NCI-H345 treated with DMSO at 0.1 percent for 48 hours (cell line): ENCODE data around the gene CFAP410.
A peak's percentile ranks its signal among the peaks of the same experiment; 100 is the strongest.

Source experiments
- DNase-seq: peaks from one replicate; lab custom pipeline; 2025; ENCODE audit not compliant: unreplicated experiment; lab: John Stamatoyannopoulos, UW

CFAP410 gene

DNA sequence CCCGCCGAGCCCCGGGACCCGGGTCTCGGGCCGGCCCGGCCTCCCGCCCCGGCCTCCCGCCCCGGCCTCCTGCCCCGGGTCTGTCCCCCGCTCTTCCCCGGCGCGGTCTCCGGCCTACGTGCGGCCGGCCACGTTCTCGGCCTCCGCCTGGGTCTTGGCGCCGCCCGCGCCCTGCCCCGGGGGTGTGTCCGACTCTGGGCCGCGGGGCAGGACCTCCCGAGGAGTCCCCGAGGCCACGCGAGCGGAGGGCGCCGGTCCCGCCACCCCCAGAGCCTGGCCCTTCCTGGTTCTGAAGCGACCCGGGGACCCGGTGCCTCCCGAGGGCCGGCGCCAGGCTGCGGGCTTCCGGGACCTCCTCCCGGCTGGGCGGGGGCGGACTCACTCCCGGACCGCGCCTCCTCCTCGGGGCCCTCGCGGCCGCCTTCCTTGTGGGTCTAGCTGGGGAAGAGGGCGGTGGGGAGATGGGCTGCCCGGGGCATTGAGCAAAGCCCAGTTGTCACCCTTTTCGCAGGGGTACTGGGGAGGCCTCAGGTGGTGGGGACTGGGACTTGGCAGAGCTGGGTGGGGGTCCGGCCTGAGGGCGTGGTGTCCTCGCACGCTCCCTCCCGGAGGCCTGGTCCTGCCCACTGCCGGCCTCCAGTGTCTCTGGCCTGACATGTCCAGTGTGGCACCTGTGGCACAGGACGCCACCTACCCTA is 38.8 kb downstream of the CFAP410 start:
- no peak for DNase-seq

DNA sequence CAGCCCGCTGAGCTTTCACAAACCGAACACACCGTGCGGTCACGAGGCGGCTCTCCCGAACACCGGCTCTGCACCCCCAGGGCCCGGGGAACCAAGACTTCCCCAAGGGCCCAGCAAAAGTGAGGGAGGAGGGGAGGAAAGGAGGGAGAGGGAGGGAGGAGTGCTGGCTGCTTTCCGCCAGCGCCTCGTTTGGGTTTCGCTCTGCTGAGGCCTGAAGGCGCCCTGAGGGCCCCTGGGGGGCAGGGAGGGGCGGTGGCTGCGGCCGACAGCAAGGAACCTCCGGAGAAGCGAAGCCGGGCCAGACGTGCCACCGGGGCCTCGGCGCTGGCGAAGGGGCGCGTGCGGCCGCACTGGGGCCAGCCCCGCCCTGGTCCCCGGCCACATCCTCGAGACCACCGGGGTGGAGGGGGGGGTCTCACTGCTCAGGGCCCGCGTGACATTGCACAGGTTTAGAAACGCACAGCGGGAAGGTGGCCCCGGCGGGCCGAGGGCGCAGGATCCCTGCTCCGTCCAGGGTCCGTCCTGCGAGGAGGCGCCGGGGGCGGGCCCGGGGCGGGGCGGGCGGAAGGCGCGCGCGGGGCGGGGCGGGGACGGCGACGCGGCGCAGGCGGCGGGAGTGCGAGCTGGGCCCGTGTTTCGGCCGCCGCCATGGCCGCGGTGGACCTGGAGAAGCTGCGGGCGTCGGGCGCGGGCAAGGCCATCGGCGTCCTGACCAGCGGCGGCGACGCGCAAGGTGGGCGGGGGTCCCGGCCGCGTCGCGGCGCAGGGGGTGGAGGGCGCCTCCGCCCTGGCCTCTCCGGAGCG is 39.5 kb downstream of the CFAP410 start, which contains the start of gene PFKL:
PFKL (plus strand) TSS at position 596 of the 804 bp plus-strand sequence; CDS start at position 649, 53 bp downstream.
- peak; percentile 29 for DNase-seq

DNA sequence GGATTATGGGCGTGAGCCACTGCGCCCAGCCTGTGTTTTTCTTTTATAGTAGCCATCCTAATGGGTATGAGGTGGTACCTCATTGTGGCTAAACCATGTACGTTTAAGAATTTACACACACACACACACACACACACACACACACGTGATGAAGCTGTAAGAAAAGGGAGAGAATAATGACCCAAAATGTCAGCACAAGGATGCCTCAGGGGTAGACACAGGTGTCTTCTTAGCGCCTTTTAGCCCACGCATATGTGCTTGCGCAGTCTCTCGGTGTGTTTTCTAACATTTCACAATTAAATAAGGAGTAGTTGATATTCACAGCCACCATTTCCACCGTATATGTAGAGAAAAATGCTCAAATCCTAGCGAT is 40.1 kb downstream of the CFAP410 start:
- no peak for DNase-seq

DNA sequence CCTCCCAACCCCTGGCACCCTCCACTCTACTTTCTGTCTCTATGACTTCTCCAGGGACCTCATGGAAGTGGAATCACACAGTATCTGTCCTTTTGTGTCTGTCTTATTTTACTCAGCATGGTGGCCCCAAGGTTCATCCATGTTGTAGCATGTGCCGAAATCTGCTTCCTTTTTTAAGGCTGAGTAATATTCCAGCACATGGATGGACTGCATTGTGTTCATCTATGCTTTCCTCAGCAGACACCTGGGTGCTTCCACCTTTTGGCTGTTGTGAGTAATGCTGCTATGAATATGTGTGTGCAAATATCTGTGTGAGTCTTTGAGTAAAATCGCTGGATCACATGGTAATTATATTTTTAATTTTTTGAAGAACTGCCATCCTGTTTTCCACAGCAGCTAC is 40.9 kb downstream of the CFAP410 start:
- no peak for DNase-seq

DNA sequence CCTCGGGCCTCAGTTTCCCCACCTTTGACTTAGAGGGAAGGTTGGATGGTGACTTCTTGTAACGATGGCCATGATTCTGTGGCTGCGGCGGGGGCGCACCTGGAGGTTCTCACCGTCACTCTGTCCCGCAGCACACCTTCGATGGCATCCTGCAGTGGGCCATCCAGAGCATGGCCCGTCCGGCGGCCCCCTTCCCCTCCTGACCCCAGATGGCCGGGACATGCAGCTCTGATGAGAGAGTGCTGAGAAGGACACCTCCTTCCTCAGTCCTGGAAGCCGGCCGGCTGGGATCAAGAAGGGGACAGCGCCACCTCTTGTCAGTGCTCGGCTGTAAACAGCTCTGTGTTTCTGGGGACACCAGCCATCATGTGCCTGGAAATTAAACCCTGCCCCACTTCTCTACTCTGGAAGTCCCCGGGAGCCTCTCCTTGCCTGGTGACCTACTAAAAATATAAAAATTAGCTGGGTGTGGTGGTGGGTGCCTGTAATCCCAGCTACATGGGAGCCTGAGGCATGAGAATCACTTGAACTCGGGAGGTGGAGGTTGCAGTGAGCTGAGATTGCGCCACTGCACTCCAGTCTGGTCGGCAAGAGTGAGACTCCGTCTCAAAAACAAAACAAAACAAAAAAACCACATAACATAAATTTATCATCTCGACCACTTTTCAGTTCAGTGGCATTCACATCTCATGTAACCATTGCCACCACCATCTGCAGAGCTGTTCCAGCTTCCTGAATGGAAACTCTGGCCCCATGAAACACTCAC is 41.5 kb downstream of the CFAP410 start:
- peak; percentile 89 for DNase-seq

DNA sequence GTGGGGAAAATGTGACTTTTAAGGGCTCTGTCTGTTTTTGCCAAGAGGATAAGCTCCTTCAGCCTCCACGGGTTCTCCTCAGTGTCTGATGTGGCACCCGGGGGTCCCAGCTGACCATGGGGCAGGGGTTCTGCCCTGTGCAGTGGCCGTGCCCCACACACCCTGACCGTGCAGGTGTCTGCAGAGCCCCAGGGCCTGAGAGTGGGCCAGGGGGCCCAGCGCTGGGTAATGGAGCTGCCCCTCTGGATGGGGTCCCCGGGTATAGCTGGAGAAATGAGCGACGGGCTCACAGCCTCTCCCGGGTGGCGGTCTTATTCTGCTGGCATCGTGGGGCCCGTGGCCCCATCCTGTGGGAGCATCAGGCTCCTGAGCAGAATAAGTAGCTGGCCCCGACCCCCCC is 42.3 kb downstream of the CFAP410 start:
- DNase-seq, result no peak

DNA sequence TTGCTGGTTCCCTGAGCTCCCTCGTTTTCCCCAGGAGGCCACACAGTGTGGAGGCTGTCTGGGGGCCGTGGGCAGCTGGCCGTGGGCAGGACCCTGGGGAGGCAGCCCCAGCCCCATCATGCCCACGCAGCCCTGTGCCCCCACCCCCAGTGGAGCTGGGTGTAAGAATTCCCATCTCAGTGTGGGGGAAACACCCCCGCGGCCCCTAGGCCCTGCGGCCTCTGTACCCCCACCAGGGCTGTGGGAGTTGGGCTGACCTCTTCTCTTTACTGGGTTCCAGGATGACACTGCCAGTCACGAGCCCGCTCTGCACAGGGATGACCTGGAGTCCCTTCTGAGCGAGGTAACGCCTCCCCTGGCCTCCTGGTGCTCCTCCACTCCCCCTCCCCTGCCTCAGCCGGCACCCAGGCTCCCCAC is 43.1 kb downstream of the CFAP410 start:
- DNase-seq, result no peak

DNA sequence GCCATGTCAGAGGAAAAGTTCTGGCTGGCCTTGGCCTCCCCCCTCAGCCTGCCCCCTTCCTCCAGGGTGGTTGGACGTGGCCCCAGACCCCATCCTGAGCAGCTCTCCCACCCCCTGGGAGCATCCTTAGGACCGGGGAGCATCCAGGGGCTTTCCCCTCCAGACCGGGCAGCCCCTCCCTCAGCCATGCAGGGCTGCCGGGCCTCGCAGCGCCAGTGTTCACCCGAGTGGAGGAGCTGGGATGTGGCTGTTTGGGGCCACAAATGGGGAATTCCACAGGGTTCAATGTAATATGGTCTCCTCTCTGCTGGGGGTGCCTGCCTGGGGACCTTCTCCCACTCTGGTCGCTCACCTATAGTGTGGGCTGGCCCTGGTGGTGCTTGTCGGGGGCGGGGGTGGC is 43.5 kb downstream of the CFAP410 start:
- DNase-seq, result no peak

DNA sequence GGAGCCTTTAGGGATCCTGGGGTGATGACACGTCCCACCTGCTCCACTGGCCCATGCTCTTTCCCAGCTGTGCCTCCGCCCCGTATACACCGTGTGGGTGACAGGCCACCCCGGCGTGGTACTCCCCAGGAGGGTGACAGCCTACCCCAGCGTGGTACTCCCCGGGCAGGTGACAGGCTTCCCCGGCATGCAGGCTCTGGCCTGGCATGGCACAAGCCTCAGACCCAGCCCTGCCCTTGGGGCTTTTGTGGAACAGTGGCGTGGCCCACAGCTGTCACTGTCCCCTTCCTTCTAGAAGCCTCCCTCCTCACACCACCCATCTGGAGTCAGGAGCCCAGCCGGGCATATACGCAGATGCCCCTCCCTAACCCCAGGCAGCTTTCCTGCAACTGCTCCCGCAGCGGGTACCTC is 44.0 kb downstream of the CFAP410 start:
- DNase-seq, result peak; percentile 44

DNA sequence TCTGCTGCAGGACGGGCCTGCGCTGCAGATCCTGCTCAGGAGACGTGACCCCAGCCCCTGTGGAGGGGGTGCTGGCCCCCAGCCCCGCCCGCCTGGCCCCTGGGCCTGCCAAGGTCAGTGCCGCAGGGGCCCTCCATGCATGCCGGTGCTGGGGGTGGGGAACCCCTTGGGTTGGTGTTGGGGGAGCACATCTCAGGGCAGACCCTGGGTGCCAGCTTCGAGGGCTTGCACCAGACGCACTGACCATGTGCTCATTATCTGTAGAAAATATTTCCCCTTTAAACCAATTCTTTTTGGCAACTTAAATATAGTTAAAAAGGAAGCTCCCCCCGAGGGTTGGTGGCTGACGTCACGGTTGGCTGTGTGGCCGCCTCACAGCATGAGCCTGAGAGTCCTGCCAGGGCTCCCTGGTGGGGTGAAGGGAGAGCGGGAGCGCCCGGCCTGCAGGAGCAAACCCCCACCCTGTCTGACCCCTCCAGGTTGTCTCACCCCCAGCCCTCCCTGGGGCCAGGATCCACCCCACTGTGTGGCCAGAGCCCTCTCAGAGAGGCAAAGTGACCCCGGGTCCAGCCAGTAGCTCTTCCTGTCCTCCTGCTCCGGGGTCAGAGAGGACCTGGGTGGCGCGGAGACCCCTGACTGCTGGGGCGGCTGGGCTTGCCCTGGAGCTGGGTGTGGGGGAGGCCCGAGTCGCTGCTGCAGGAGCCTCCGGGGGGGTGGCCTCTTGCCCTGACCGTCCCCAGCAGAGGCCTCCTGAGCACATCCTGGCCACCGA is 44.6 kb downstream of the CFAP410 start:
- DNase-seq, result peak; percentile 24

DNA sequence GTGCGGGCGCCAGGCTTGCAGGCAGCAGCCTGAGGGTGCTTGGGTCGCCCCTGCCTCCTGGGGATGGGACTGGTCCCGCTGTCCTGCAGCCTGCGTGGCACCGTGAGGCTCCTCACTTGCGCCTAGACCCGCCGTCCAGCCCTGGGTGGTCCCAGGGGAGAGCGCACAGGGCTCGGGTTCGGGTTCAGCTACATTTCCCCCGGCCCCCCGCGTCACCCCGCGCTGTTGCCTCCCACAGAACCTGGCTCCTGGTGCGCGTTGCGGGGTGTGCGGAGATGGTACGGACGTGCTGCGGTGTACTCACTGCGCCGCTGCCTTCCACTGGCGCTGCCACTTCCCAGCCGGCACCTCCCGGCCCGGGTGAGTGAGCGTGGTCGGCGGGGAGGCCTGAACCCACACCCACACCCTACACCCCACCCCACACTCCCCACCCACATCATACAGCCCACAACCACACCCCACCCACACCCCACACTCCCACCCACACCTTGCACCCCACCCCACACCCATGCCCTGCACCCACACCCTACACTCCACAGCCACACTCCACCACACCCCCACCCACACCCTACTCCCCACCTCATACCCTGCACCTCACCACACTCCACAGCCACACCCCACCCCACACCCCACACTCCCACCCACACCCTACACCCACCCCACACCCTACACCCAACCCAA is 45.5 kb downstream of the CFAP410 start:
- no peak for DNase-seq

DNA sequence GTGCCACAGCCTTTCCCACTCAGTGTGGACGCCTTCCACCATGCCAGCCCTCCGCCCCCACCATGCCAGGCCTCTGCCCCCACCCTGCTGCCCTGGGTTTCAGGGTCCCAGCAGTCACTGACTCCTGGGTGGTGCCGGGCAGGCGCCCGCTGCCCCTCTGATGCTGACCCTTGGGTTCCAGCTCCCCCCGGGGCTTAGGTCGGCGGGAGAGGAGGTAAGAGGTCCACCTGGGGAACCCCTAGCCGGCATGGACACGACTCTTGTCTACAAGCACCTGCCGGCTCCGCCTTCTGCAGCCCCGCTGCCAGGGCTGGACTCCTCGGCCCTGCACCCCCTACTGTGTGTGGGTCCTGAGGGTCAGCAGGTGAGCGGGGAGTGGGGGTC is 46.4 kb downstream of the CFAP410 start:
- DNase-seq, result no peak

DNA sequence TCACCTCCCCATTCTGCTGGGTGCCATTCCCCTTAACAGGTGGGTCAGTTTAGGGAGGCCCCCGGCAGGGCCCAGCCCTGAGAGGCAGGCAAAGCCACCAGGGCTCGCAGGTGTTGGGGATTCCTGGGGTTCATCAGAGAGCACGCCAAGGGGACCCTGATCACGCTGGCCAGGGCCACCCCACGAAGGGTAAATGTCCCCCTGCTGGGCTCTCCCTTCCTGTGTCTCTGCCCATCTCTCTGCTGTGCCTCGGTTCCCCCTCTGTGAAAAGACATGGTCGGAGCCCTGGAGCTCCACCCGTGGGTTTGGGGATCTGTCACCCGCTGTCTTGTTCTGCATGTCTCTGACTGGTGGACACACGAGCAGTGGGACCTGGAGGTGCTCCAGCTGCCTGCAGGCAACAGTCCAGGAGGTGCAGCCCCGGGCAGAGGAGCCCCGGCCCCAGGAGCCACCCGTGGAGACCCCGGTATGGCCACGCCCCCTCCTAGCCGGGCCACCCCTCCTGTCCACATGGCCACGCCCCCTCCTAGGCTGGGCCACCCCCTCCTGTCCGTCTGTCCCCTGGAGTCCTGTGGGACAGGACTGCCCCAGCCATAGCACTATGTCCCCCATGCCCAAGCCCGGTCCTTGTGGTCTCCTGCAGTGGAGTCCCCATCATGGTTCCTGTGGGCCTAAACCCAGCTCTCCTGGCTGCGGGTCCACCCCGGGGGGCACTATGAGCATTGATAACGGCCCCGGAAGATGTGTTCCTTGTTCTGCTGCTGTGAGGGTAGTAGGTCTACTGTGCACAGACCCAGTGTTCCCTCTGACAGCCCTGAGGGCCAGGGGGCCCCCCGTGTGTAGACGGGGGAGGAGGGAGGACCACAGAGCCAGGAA is 47.0 kb downstream of the CFAP410 start:
- DNase-seq, result no peak

DNA sequence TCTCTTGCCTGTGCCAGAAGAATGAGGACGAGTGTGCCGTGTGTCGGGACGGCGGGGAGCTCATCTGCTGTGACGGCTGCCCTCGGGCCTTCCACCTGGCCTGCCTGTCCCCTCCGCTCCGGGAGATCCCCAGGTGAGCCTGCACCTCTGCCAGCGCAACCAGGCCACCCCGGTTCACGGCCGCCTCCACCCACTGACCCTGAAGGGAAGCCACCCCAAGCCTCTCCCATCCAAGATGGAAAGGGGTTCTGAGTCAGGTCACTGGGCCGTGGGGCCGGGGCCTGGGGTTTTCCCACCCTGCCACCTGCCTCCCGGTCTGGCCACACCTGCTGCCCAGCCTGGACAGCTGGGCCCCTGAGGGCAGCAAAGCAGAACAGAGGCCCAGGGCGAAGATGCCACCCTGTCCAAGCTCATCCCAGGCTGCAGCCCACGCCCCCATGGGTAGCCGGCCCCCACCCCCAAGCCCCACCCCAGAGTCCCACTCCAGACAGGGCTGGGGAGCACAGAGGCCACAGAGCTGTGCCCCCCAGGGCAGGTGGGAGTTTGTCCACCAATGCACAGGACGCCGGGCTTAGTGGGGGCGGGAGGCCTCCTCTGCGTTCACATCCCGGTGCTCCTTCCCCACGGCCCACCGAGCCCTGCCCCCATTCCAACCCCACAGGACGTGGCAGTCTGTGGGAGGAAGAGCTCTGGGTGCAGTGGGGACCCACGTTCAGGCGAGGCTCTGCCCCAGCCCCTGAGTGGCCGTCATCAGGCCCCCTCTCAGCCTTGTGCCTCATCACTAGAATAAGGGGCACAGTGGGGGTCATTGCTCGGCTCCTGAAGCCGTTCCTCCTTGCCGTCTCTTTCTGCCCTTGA is 47.9 kb downstream of the CFAP410 start:
- no peak for DNase-seq

DNA sequence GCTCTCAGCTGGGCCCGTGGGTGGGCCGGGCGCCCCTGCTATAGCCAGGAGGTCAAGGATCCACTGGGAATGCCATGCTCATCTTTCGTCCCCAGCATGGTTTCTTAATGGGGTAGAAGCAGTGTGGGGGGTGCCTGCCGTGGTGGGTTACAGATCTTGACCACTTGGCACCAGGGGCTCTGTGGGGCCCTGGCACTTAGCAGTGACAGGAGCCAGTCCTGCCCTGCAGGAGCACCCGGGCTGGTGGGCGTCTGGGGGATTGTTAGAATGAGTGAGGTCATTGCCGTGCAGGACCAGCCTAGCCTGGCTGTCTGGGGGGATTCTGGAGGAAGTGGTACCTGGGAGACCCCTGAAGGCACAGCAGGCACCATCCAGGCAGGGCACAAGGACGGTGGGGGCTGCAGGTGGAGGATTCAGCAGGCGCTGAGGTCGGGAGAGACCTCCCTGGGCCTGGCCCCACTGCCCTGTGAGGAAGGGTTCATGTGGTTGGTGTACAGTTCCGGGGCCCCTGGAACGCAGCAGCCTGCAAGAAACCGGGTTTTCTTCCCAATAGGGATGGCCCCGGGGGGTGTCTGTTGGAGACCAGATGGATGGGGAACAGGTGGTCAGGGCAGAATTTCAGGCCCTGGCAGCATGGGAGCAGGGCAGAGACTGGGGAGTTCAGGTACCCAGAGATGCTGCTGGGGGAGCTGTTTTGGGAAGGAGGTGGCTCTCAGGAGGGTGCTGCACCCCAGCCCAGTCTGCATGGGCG is 48.7 kb downstream of the CFAP410 start:
- DNase-seq, result no peak

DNA sequence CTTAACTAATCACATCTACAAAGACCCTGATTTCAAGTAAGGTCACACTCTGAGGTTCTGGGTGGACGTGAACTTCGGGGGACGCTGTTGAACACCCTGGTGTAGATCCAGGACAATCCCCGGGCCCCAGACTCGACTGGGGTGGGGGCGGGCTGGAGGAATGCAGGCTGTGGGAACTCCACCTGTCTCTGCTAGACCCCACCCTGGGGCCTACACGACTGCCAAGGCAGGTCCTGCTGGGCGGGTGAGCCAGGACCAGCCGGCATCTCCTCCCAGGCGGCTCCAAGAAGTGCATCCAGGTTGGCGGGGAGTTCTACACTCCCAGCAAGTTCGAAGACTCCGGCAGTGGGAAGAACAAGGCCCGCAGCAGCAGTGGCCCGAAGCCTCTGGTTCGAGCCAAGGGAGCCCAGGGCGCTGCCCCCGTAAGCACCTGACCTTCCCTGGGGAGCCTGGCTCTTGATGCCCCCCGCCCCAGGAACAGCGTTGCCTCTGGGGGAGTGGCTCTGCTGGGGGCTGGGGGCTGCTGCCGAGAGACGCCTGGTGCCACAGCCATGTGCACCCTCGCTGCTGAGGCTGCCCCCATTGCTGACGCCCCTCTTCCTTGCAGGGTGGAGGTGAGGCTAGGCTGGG is 49.7 kb downstream of the CFAP410 start:
- DNase-seq, result no peak
